Smooth muscle cell of bladder (primary cell): ENCODE measurements around the gene ITGA6. TPM values are rescaled to one million over a fixed set of nuclear protein-coding genes. Genes with fewer than 3 reads are reported as not detected.

ENCODE experiments used
- total RNA-seq: library from RNA; depleted of rRNA; stranded (reverse); fragments of >200 nt; gene quantifications from 2 replicates; pipeline ENCODE4 v1.2.3, GENCODE V29; 2014

Gene ITGA6
- total RNA-seq: 5.3 and 5.7 TPM in 2 replicates

DNA sequence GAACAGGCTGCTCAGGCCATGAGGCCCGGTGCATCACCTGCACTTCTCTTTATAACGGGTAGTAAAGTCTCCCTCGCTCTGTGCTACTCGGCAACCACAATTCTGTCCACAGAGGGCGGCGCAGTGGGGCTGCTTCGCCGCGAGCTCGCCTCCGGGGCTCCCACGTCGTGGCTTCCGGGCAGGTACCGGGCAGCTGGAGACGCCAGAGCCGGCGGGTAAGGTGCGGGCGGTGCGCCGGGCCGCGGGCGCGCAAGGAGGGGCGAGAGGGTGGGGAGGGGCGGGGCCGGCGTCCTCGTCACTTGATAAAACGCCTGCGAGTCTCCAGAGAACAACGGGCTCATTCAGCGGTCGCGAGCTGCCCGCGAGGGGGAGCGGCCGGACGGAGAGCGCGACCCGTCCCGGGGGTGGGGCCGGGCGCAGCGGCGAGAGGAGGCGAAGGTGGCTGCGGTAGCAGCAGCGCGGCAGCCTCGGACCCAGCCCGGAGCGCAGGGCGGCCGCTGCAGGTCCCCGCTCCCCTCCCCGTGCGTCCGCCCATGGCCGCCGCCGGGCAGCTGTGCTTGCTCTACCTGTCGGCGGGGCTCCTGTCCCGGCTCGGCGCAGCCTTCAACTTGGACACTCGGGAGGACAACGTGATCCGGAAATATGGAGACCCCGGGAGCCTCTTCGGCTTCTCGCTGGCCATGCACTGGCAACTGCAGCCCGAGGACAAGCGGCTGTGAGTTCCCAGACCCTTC, at the start of gene ITGA6:
TSS of gene ITGA6 (plus strand) at position 331 of the 734 bp plus-strand sequence.

Other genes starting within 250 kb of the ITGA6 start
- 19.3 and 29.3 TPM in 2 replicates for gene PDK1, start 128.5 kb downstream of the ITGA6 start, total RNA-seq